Gastrocnemius medialis (tissue), 4 donors: Measurements from ENCODE around the gene HEXD.

ENCODE experiments used
- POLR2A ChIP-seq, 2 donors: fragments of 450-650 bp; IDR thresholded peaks; one replicate each; pipeline ENCODE4 v1.6.1; 2017; ENCODE audit warnings: antibody characterized with exemption in 2 of 2, mild to moderate bottlenecking in 2 of 2, moderate library complexity in 2 of 2
- TF ChIP-seq, protein P1 (sequence below), 5 experiments: fragments of 450-650 bp in 3 of 5; fragments of 200-600 bp in 2 of 5; sonication (generic) in 2 of 5; IDR thresholded peaks in 4 of 5; conservative IDR thresholded peaks in 1 of 5; 1 replicate in 4 of 5; 2 replicates in 1 of 5; pipeline ENCODE4 v1.5.1; 2016 to 2019; ENCODE audit warnings: antibody characterized with exemption in 5 of 5, mild to moderate bottlenecking in 3 of 5, moderate library complexity in 3 of 5

DNA sequence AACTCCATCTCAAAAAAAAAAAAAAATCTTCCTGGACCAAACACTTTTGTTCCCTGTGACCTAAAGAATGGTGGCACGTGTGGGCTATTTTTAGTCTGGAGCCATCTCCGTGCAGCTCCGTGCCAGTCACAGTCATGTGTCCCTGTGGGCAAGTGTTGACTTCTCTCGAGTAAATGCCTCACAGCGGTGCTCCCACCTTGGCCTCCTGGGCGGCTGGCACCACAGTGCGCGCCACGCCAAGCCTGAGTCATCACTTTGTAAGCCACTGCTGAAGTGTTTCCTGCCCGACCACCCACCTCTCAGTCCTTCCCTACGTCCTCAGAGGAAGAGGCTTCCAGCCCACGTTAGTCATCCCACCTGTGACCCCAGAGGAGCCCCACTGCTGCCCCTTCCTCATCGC, 10.9 kb upstream of the HEXD start:
- TF ChIP-seq, protein P1, sequence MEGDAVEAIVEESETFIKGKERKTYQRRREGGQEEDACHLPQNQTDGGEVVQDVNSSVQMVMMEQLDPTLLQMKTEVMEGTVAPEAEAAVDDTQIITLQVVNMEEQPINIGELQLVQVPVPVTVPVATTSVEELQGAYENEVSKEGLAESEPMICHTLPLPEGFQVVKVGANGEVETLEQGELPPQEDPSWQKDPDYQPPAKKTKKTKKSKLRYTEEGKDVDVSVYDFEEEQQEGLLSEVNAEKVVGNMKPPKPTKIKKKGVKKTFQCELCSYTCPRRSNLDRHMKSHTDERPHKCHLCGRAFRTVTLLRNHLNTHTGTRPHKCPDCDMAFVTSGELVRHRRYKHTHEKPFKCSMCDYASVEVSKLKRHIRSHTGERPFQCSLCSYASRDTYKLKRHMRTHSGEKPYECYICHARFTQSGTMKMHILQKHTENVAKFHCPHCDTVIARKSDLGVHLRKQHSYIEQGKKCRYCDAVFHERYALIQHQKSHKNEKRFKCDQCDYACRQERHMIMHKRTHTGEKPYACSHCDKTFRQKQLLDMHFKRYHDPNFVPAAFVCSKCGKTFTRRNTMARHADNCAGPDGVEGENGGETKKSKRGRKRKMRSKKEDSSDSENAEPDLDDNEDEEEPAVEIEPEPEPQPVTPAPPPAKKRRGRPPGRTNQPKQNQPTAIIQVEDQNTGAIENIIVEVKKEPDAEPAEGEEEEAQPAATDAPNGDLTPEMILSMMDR (IDR thresholded peaks at IDR 0.05 in 4 of 5, conservative IDR thresholded peaks at IDR 0.05 in 1 of 5), result no peak
- no peak for TF ChIP-seq POLR2A (IDR thresholded peaks at IDR 0.05)
